Measurements from ENCODE around the gene FLVCR2. TPM values are rescaled to one million over a fixed set of nuclear protein-coding genes. Genes with fewer than 3 reads are reported as not detected.
"Not testable (repeated sequence)": the region's sequence is repeated elsewhere in the genome, so short reads cannot be mapped to it uniquely, and the experiment has no call there.

Gene FLVCR2
- total RNA-seq, 6 donors from 2014 or later, result 19.4 to 41.3 (median 31.8) TPM

- H3K4me3 ChIP-seq, result no peak overlapping the region
- TF ChIP-seq POLR2AphosphoS5 (IDR thresholded peaks at IDR 0.05) (no peak), POLR2A (IDR thresholded peaks at IDR 0.05) (no peak), EP300 (IDR thresholded peaks at IDR 0.05) (no peak), CTCF (IDR thresholded peaks at IDR 0.05) (no peak)
- peaks cover 0 to 3% (median 0%) of the 10 kb centered on the region in 4 donors for H3K36me3 ChIP-seq
- ATAC-seq (ENCODE audit: low FRiP score in 2 of 2) (no peak), DNase-seq (no peak)
- H3K27ac ChIP-seq, result no peak overlapping the region
- WGBS, 2 donors, result 93 to 98% methylated on average over 3 of the region's 3 CpGs
- no peaks in the 10 kb centered on the region for H3K27me3 ChIP-seq
- H3K9me3 ChIP-seq, result no peaks in the 10 kb centered on the region
- H3K4me1 ChIP-seq, result no peaks in the 10 kb centered on the region
These were observed 16.8 kb downstream of the FLVCR2 start for GRCh38 chr14:75595226-75595625.

GRCh38 chr14:75597149-75597548, 18.7 kb downstream of the FLVCR2 start:
- ATAC-seq (ENCODE audit: low FRiP score in 2 of 2), result peak in 1 of 2 donors; percentile 60

GRCh38 chr14:75600100-75600499, 21.7 kb downstream of the FLVCR2 start:
- not testable (repeated sequence) for H3K9me3 ChIP-seq; H3K27ac ChIP-seq; H3K36me3 ChIP-seq; ATAC-seq (ENCODE audit: low FRiP score in 2 of 2); H3K4me3 ChIP-seq; DNase-seq; H3K27me3 ChIP-seq
- peaks cover 4 to 14% (median 11%) of the 10 kb centered on the region in 4 donors for H3K4me1 ChIP-seq
- 76% methylated on average over 1 of the region's 1 CpG for WGBS, 2 donors

More at GRCh38 chr14:75597149-75597548, 18.7 kb downstream of the FLVCR2 start:
- 58 to 78% methylated on average over 3 of the region's 3 CpGs for WGBS, 2 donors
- Histone ChIP-seq H3K9me3 (no peaks in the 10 kb centered on the region), H3K4me1 (peaks cover 0 to under 1% (median 0%) of the 10 kb centered on the region in 4 donors), H3K36me3 (peaks cover 0 to under 1% (median 0%) of the 10 kb centered on the region in 4 donors), H3K27me3 (no peaks in the 10 kb centered on the region), H3K4me3 (no peak overlapping the region), H3K27ac (peak overlapping the region in 2 of 4 donors; percentile 18)
- TF ChIP-seq POLR2AphosphoS5 (IDR thresholded peaks at IDR 0.05) (peak in 1 of 2 donors; percentile 39), POLR2A (IDR thresholded peaks at IDR 0.05) (no peak), CTCF (IDR thresholded peaks at IDR 0.05) (no peak), EP300 (IDR thresholded peaks at IDR 0.05) (peak in 2 of 4 donors; percentile 11 to 55)
- no peak for DNase-seq

GRCh38 chr14:75601061-75601460, 22.6 kb downstream of the FLVCR2 start:
- not testable (repeated sequence) for H3K4me3 ChIP-seq; H3K36me3 ChIP-seq; DNase-seq; H3K9me3 ChIP-seq; H3K27ac ChIP-seq; ATAC-seq (ENCODE audit: low FRiP score in 2 of 2); H3K27me3 ChIP-seq
- WGBS, 2 donors, result 93 to 98% methylated on average over 6 of the region's 6 CpGs
- H3K4me1 ChIP-seq, result peaks cover 4 to 16% (median 15%) of the 10 kb centered on the region in 4 donors

GRCh38 chr14:75602503-75602902, 24.1 kb downstream of the FLVCR2 start:
- Histone ChIP-seq H3K4me3 (no peak overlapping the region), H3K9me3 (peaks cover 0 to 4% (median 0%) of the 10 kb centered on the region in 4 donors), H3K27me3 (no peaks in the 10 kb centered on the region), H3K27ac (no peak overlapping the region), H3K36me3 (no peaks in the 10 kb centered on the region), H3K4me1 (peaks cover 4 to 22% (median 17%) of the 10 kb centered on the region in 4 donors)
- ATAC-seq (ENCODE audit: low FRiP score in 2 of 2) (no peak), DNase-seq (no peak)
- WGBS, 2 donors, result 37 to 69% methylated on average over 3 of the region's 3 CpGs
- TF ChIP-seq POLR2AphosphoS5 (IDR thresholded peaks at IDR 0.05) (no peak), EP300 (IDR thresholded peaks at IDR 0.05) (no peak), POLR2A (IDR thresholded peaks at IDR 0.05) (no peak), CTCF (IDR thresholded peaks at IDR 0.05) (no peak)
